ENCODE results near the gene MAST4.

The MAST4 gene

GRCh38 chr5:66850354-66851075 lies 254.3 kb downstream of the MAST4 start:
- no peak for DNase-seq

- DNase-seq, result no peak
Observed at GRCh38 chr5:66851306-66851705, 255.1 kb downstream of the MAST4 start.

- no peak for DNase-seq
Observed at GRCh38 chr5:66854416-66854815, 258.2 kb downstream of the MAST4 start.

GRCh38 chr5:66856041-66856805 lies 260.0 kb downstream of the MAST4 start:
- DNase-seq, result no peak

GRCh38 chr5:66859526-66859925 lies 263.3 kb downstream of the MAST4 start:
- DNase-seq, result no peak

- DNase-seq, result no peak
Observed at GRCh38 chr5:66860199-66860975, 264.2 kb downstream of the MAST4 start.

GRCh38 chr5:66861402-66861801 lies 265.2 kb downstream of the MAST4 start:
- no peak for DNase-seq

GRCh38 chr5:66862020-66862419 lies 265.8 kb downstream of the MAST4 start:
- DNase-seq, result no peak

- no peak for DNase-seq
Observed at GRCh38 chr5:66863243-66864170, 267.3 kb downstream of the MAST4 start.

- peak; percentile 10 for DNase-seq
Observed at GRCh38 chr5:66864240-66864884, 268.2 kb downstream of the MAST4 start.

GRCh38 chr5:66867618-66868322 lies 271.6 kb downstream of the MAST4 start:
- DNase-seq, result no peak

GRCh38 chr5:66869347-66869746 lies 273.2 kb downstream of the MAST4 start:
- DNase-seq, result no peak

- DNase-seq, result no peak
Observed at GRCh38 chr5:66870708-66871107, 274.5 kb downstream of the MAST4 start.

GRCh38 chr5:66871651-66872050 lies 275.5 kb downstream of the MAST4 start:
- DNase-seq, result no peak

- no peak for DNase-seq
Observed at GRCh38 chr5:66872736-66873331, 276.6 kb downstream of the MAST4 start.

GRCh38 chr5:66874004-66874403 lies 277.8 kb downstream of the MAST4 start:
- no peak for DNase-seq

GRCh38 chr5:66875315-66875714 lies 279.1 kb downstream of the MAST4 start:
- no peak for DNase-seq

- no peak for DNase-seq
Observed at GRCh38 chr5:66876266-66876807, 280.1 kb downstream of the MAST4 start.

- DNase-seq, result no peak
Observed at GRCh38 chr5:66877843-66878242, 281.6 kb downstream of the MAST4 start.

GRCh38 chr5:66880401-66880800 lies 284.2 kb downstream of the MAST4 start:
- no peak for DNase-seq

All from stimulated activated CD4-positive, alpha-beta T cell treated with anti-CD3 and anti-CD28 coated beads, Interleukin-12 subunit alpha, Interleukin-12 subunit beta, amount 100 ng/mL, for 4 hours (primary cell).